ENCODE data around the gene UBR7. TPM values are rescaled to one million over a fixed set of nuclear protein-coding genes. Genes with fewer than 3 reads are reported as not detected.

The UBR7 gene
- polyA plus RNA-seq, 1 donor: 23.7 TPM

- no peak for DNase-seq (ENCODE audit: low read depth)
Measured at GRCh38 chr14:93249128-93249831, 42.2 kb downstream of the UBR7 start.

GRCh38 chr14:93262446-93262845 is 55.4 kb downstream of the UBR7 start:
- no peak for DNase-seq (ENCODE audit: low read depth)

- DNase-seq (ENCODE audit: low read depth): no peak
Measured at GRCh38 chr14:93263416-93263815, 56.4 kb downstream of the UBR7 start.

GRCh38 chr14:93266127-93266526 is 59.1 kb downstream of the UBR7 start:
- DNase-seq (ENCODE audit: low read depth): no peak

GRCh38 chr14:93267149-93267711 is 60.2 kb downstream of the UBR7 start:
- DNase-seq (ENCODE audit: low read depth): no peak

GRCh38 chr14:93268406-93268805 is 61.4 kb downstream of the UBR7 start:
- no peak for DNase-seq (ENCODE audit: low read depth)

GRCh38 chr14:93269341-93270068 is 62.4 kb downstream of the UBR7 start:
- DNase-seq (ENCODE audit: low read depth): no peak

GRCh38 chr14:93271111-93271510 is 64.1 kb downstream of the UBR7 start:
- no peak for DNase-seq (ENCODE audit: low read depth)

GRCh38 chr14:93274055-93274806 is 67.2 kb downstream of the UBR7 start:
- DNase-seq (ENCODE audit: low read depth): no peak

GRCh38 chr14:93276031-93276716 is 69.1 kb downstream of the UBR7 start:
- DNase-seq (ENCODE audit: low read depth): no peak

Other genes with a start within 250 kb of the UBR7 start
- gene ITPK1, start 91.3 kb upstream of the UBR7 start, polyA plus RNA-seq (ENCODE audit: insufficient read length): 14.5 TPM
- 25.6 TPM for gene MOAP1, start 22.4 kb upstream of the UBR7 start, polyA plus RNA-seq (ENCODE audit: insufficient read length)
- gene LYSET, start 21.9 kb upstream of the UBR7 start, polyA plus RNA-seq (ENCODE audit: insufficient read length): 13.9 TPM
- gene GON7, start 191 bp upstream of the UBR7 start, polyA plus RNA-seq (ENCODE audit: insufficient read length): 8.2 TPM
- 19.3 TPM for gene BTBD7, start 125.8 kb downstream of the UBR7 start, polyA plus RNA-seq (ENCODE audit: insufficient read length)
- gene COX8C, start 139.9 kb downstream of the UBR7 start, polyA plus RNA-seq (ENCODE audit: insufficient read length): 0.44 TPM
- gene UNC79, start 223.7 kb downstream of the UBR7 start, polyA plus RNA-seq (ENCODE audit: insufficient read length): 0.38 TPM

Data from forelimb muscle (tissue), 1 donor.